ENCODE measurements around the gene ZSCAN5A.
"Not testable (repeated sequence)": the region's sequence is repeated elsewhere in the genome, so short reads cannot be mapped to it uniquely, and the experiment has no call there.

The ZSCAN5A gene

DNA sequence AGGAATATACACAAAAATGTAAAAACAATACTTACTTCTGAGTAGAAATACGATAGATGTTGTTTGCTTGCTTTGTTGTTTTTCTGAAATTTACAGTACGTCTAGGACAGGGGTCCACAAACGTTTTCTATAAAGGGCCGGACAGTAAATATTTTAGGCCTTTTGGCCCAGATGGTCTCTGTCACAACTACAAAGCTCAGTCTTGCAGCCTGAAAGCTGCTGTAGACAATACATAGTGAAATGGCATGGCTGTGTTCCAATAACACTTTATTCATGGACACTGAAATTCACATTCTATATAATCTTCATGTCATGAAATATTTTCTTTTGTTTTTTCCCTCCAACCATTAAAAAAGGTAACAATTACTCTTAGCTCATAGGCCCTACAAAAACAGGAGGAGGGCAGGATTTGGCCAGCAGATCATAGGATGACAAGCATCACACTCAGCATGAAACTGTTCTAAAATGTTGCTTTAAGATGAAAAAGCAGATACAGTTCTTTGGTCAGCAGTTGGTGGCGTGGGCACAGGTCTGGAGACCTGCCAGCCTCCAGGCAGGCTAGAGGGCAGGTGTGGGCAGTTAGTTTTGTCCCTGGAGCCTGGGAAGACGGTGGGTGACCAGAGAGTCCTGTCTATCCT, 42.4 kb downstream of the ZSCAN5A start, which contains the start of gene EDDM13:
TSS of gene EDDM13 (plus strand) at position 588 of the 638 bp plus-strand sequence. CDS start 87 bp downstream, outside the sequence.
- H3K4me1 ChIP-seq (ENCODE audit: control insufficient read depth, insufficient read depth, low read length, unreplicated experiment): no peaks in the 10 kb centered on the region
- no peaks in the 10 kb centered on the region for H3K27me3 ChIP-seq (ENCODE audit: insufficient read depth, low read length)
- no peaks in the 10 kb centered on the region for H3K36me3 ChIP-seq (ENCODE audit: insufficient read depth, low read length)
- H3K27ac ChIP-seq (ENCODE audit: low read depth, low read length): no peak within 1 kb of the TSS
- H2AFZ ChIP-seq (ENCODE audit: low read length, unreplicated experiment): no peak within 1 kb of the TSS
- no peak within 1 kb of the TSS for H3K4me3 ChIP-seq (ENCODE audit: low read depth, low read length)
- H3K79me2 ChIP-seq (ENCODE audit: control insufficient read depth, insufficient read depth, low read length, unreplicated experiment): no peaks in the 10 kb centered on the region

DNA sequence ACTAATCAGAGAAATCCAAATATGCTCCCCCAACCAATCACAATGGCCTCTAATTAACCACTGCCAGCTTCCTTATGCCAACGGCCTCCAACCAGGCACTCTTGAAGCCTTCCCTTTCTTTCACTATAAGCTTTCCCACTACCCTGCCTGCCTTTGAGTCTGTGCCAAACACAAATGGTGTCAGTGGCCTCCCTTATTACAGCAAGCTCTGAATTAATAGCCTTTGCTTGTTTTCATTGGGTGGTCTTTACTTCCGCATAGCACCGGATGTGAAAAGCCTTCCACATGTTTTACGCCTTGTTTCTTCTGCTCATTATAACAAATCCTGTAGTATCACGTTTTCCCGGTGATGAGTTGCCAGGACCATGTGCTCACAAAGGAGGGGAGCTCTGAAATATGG, 43.5 kb downstream of the ZSCAN5A start:
- Histone ChIP-seq H3K27me3 (ENCODE audit: insufficient read depth, low read length) (no peaks in the 10 kb centered on the region), H3K36me3 (ENCODE audit: insufficient read depth, low read length) (no peaks in the 10 kb centered on the region), H3K79me2 (ENCODE audit: control insufficient read depth, insufficient read depth, low read length, unreplicated experiment) (no peaks in the 10 kb centered on the region), H3K4me1 (ENCODE audit: control insufficient read depth, insufficient read depth, low read length, unreplicated experiment) (no peaks in the 10 kb centered on the region), H2AFZ (ENCODE audit: low read length, unreplicated experiment) (no peak overlapping the region), H3K27ac (ENCODE audit: low read depth, low read length) (no peak overlapping the region), H3K4me3 (ENCODE audit: low read depth, low read length) (no peak overlapping the region)

DNA sequence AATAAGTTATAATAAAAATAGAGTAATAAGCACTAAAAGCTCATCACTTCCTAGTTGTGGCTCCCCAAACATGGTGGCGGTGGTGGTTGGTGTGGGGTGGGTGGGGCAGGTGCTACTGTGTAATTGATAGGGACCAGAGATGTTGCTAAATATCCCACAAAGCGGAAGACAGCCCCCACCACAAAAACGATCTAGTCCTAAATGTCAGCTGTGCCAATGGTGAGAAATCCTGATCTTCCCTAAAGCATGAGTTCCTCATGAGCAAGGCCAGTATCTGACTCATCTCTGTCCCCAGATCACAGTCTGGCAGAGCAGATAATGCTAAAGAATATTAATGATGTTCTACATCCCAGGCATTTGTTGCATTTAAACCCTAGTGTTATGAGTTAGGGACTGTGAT, 44.0 kb downstream of the ZSCAN5A start:
- Histone ChIP-seq H3K79me2 (ENCODE audit: control insufficient read depth, insufficient read depth, low read length, unreplicated experiment) (no peaks in the 10 kb centered on the region), H3K27ac (ENCODE audit: low read depth, low read length) (no peak overlapping the region), H2AFZ (ENCODE audit: low read length, unreplicated experiment) (no peak overlapping the region), H3K36me3 (ENCODE audit: insufficient read depth, low read length) (no peaks in the 10 kb centered on the region), H3K4me1 (ENCODE audit: control insufficient read depth, insufficient read depth, low read length, unreplicated experiment) (no peaks in the 10 kb centered on the region), H3K4me3 (ENCODE audit: low read depth, low read length) (no peak overlapping the region), H3K27me3 (ENCODE audit: insufficient read depth, low read length) (no peaks in the 10 kb centered on the region)

DNA sequence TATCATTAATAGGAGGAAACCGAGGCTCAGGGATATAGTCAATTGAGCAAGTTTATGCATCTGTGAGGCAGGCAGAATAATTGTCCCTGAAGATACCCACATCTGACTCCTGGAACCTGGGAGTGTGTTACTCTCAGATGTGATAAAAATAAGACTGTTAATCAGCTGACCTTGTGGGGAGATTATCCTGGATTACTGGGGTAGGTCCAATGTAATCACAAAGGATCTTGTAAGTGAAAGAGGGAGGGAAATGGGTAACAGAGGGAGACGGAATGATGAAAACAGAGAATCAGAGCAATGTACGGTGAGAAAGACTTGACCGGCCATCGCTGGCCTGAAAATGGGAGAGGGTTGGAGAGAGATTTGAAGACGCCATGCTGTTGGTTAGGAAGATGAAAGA, 45.3 kb downstream of the ZSCAN5A start:
- no peak overlapping the region for H3K27ac ChIP-seq (ENCODE audit: low read depth, low read length)

DNA sequence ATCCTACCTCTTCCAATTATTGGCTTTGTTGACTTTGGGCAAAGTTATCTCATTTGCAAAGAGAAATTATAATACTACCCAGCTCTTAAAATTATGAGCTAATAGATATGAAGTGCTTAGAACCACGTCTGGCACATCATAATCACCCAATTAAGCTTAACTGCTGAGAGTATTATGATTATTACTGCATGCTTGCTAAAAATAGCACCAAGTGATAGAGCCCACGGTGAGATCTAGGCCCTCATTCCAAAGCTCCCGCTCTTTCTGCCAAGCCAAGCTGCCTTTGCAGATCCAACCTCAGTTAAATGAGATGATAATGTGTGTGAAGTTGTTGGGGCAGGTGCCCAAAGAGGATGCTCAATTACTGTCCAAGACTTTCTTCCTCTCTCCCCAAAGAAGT, 48.6 kb downstream of the ZSCAN5A start:
- Histone ChIP-seq H3K36me3 (ENCODE audit: insufficient read depth, low read length) (no peaks in the 10 kb centered on the region), H3K79me2 (ENCODE audit: control insufficient read depth, insufficient read depth, low read length, unreplicated experiment) (no peaks in the 10 kb centered on the region), H3K4me3 (ENCODE audit: low read depth, low read length) (no peak overlapping the region), H3K27ac (ENCODE audit: low read depth, low read length) (no peak overlapping the region), H3K27me3 (ENCODE audit: insufficient read depth, low read length) (no peaks in the 10 kb centered on the region), H2AFZ (ENCODE audit: low read length, unreplicated experiment) (no peak overlapping the region), H3K4me1 (ENCODE audit: control insufficient read depth, insufficient read depth, low read length, unreplicated experiment) (no peaks in the 10 kb centered on the region)

More for the DNA sequence above, 45.3 kb downstream of the ZSCAN5A start:
- H3K4me1 ChIP-seq (ENCODE audit: control insufficient read depth, insufficient read depth, low read length, unreplicated experiment): no peaks in the 10 kb centered on the region
- H2AFZ ChIP-seq (ENCODE audit: low read length, unreplicated experiment): no peak overlapping the region
- H3K27me3 ChIP-seq (ENCODE audit: insufficient read depth, low read length): no peaks in the 10 kb centered on the region
- H3K4me3 ChIP-seq (ENCODE audit: low read depth, low read length): no peak overlapping the region
- no peaks in the 10 kb centered on the region for H3K36me3 ChIP-seq (ENCODE audit: insufficient read depth, low read length)
- no peaks in the 10 kb centered on the region for H3K79me2 ChIP-seq (ENCODE audit: control insufficient read depth, insufficient read depth, low read length, unreplicated experiment)

DNA sequence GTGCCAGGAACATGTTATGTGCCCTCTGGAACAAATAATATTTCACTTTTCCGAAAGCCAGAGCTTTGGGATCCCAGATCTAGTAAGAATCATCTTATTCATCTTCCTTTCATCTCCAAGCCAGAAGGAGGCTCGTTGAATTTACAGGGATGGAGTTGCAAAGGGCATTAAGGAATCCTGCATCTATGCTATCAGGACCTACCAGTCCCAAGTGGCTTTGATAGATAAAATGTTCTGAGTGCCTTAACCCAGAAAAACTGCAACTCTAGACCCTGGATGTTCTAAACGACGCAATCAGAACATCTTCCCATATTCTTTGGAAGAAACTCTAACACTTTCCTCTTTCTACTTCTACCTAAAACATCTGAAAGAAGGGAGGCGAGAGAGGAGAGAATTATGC, 51.3 kb downstream of the ZSCAN5A start:
- Histone ChIP-seq H3K36me3 (ENCODE audit: insufficient read depth, low read length) (no peaks in the 10 kb centered on the region), H3K4me1 (ENCODE audit: control insufficient read depth, insufficient read depth, low read length, unreplicated experiment) (no peaks in the 10 kb centered on the region), H3K27me3 (ENCODE audit: insufficient read depth, low read length) (no peaks in the 10 kb centered on the region), H2AFZ (ENCODE audit: low read length, unreplicated experiment) (no peak overlapping the region), H3K27ac (ENCODE audit: low read depth, low read length) (no peak overlapping the region), H3K4me3 (ENCODE audit: low read depth, low read length) (no peak overlapping the region), H3K79me2 (ENCODE audit: control insufficient read depth, insufficient read depth, low read length, unreplicated experiment) (no peaks in the 10 kb centered on the region)

- not testable (repeated sequence) for H3K27me3 ChIP-seq (ENCODE audit: insufficient read depth, low read length); H3K4me3 ChIP-seq (ENCODE audit: low read depth, low read length); H2AFZ ChIP-seq (ENCODE audit: low read length, unreplicated experiment); H3K79me2 ChIP-seq (ENCODE audit: control insufficient read depth, insufficient read depth, low read length, unreplicated experiment); H3K36me3 ChIP-seq (ENCODE audit: insufficient read depth, low read length); H3K4me1 ChIP-seq (ENCODE audit: control insufficient read depth, insufficient read depth, low read length, unreplicated experiment); H3K27ac ChIP-seq (ENCODE audit: low read depth, low read length)
Measured at GRCh38 chr19:56261932-56262331, 52.7 kb downstream of the ZSCAN5A start.

DNA sequence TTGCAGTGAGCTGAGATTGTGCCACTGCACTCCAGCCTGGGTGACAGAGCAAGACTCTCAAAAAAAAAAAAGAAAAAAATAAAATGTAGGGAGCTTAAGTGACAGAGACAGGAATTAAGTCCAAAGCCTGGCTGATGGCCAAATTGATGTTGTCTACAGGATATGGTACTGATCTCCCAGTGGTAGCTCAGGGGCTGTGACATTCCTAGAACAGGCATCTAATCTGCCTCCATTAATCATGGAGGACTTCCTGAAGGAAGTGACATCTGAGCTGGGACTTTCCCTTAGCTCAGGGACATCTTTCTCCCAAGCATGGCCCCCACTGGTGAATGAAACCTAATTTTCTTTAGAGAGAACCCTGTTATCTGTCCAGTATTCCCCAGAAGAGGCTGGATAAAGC, 53.5 kb downstream of the ZSCAN5A start:
- Histone ChIP-seq H3K79me2 (ENCODE audit: control insufficient read depth, insufficient read depth, low read length, unreplicated experiment) (no peaks in the 10 kb centered on the region), H3K36me3 (ENCODE audit: insufficient read depth, low read length) (no peaks in the 10 kb centered on the region)

GRCh38 chr19:56258272-56258671, 56.4 kb downstream of the ZSCAN5A start:
- Histone ChIP-seq H3K27ac (ENCODE audit: low read depth, low read length) (no peak overlapping the region), H3K36me3 (ENCODE audit: insufficient read depth, low read length) (no peaks in the 10 kb centered on the region), H2AFZ (ENCODE audit: low read length, unreplicated experiment) (no peak overlapping the region), H3K27me3 (ENCODE audit: insufficient read depth, low read length) (no peaks in the 10 kb centered on the region), H3K4me1 (ENCODE audit: control insufficient read depth, insufficient read depth, low read length, unreplicated experiment) (no peaks in the 10 kb centered on the region), H3K4me3 (ENCODE audit: low read depth, low read length) (no peak overlapping the region), H3K79me2 (ENCODE audit: control insufficient read depth, insufficient read depth, low read length, unreplicated experiment) (no peaks in the 10 kb centered on the region)

More for the DNA sequence above, 53.5 kb downstream of the ZSCAN5A start:
- Histone ChIP-seq H3K27me3 (ENCODE audit: insufficient read depth, low read length) (no peaks in the 10 kb centered on the region), H3K4me3 (ENCODE audit: low read depth, low read length) (no peak overlapping the region), H3K4me1 (ENCODE audit: control insufficient read depth, insufficient read depth, low read length, unreplicated experiment) (no peaks in the 10 kb centered on the region), H3K27ac (ENCODE audit: low read depth, low read length) (no peak overlapping the region), H2AFZ (ENCODE audit: low read length, unreplicated experiment) (no peak overlapping the region)

DNA sequence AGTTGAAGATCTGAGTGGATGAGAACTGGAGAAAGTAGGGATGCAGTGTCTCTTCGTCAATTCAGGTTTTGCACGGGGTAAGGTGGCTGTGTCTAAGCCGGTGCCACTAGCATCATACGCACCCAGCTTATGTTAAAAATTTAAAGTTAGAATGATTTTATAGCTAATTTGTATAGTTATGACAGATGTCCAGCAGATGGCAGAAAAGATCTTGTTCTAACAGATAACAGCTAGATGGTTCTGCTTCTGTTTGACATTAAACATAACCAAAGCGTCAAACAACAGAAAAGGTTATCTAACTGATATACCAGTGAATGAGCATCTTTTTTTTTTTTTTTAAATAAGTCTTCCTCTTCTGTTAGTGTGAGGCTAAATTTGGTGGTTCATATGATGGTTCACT, 60.9 kb downstream of the ZSCAN5A start:
- Histone ChIP-seq H3K4me3 (ENCODE audit: low read depth, low read length) (no peak overlapping the region), H2AFZ (ENCODE audit: low read length, unreplicated experiment) (no peak overlapping the region), H3K27ac (ENCODE audit: low read depth, low read length) (no peak overlapping the region), H3K36me3 (ENCODE audit: insufficient read depth, low read length) (no peaks in the 10 kb centered on the region), H3K4me1 (ENCODE audit: control insufficient read depth, insufficient read depth, low read length, unreplicated experiment) (no peaks in the 10 kb centered on the region), H3K79me2 (ENCODE audit: control insufficient read depth, insufficient read depth, low read length, unreplicated experiment) (no peaks in the 10 kb centered on the region), H3K27me3 (ENCODE audit: insufficient read depth, low read length) (no peaks in the 10 kb centered on the region)

GRCh38 chr19:56252699-56253422, 61.8 kb downstream of the ZSCAN5A start:
- H3K4me3 ChIP-seq (ENCODE audit: low read depth, low read length): no peak overlapping the region
- no peak overlapping the region for H3K27ac ChIP-seq (ENCODE audit: low read depth, low read length)
- H3K79me2 ChIP-seq (ENCODE audit: control insufficient read depth, insufficient read depth, low read length, unreplicated experiment): no peaks in the 10 kb centered on the region
- no peaks in the 10 kb centered on the region for H3K4me1 ChIP-seq (ENCODE audit: control insufficient read depth, insufficient read depth, low read length, unreplicated experiment)
- H2AFZ ChIP-seq (ENCODE audit: low read length, unreplicated experiment): no peak overlapping the region
- H3K27me3 ChIP-seq (ENCODE audit: insufficient read depth, low read length): no peaks in the 10 kb centered on the region
- no peaks in the 10 kb centered on the region for H3K36me3 ChIP-seq (ENCODE audit: insufficient read depth, low read length)
